HepG2 (cell line): ENCODE data around the gene RNASE8. TPM values are rescaled to one million over a fixed set of nuclear protein-coding genes. Genes with fewer than 3 reads are reported as not detected.
A peak's percentile ranks its signal among the peaks of the same experiment; 100 is the strongest.

Source experiments
- BCLAF1 ChIP-seq: fragments of 450-650 bp; IDR thresholded peaks from 2 replicates; pipeline ENCODE4 v1.6.1; 2017; ENCODE audit warnings: mild to moderate bottlenecking
- CHCHD3 ChIP-seq: sonication (generic); formaldehyde crosslinking; IDR thresholded peaks from 2 replicates; pipeline ENCODE4 v1.8.0; 2022; ENCODE audit warnings: mild to moderate bottlenecking, missing genetic modification reagents, moderate library complexity
- E2F1 ChIP-seq: sonication (generic); formaldehyde crosslinking; IDR thresholded peaks from 2 replicates; pipeline ENCODE4 v1.5.0; 2020; ENCODE audit warnings: missing genetic modification reagents
- HNRNPK ChIP-seq: fragments of 200-400 bp; formaldehyde crosslinking; IDR thresholded peaks from 2 replicates; pipeline ENCODE4 v1.6.1; 2018; ENCODE audit warnings: low read length, low read depth, moderate library complexity, mild to moderate bottlenecking; ENCODE audit not compliant: poor library complexity, severe bottlenecking
- JUNB ChIP-seq: sonication (generic); formaldehyde crosslinking; IDR thresholded peaks from 2 replicates; pipeline ENCODE4 v1.8.0; 2022; ENCODE audit warnings: missing genetic modification reagents, mild to moderate bottlenecking, borderline replicate concordance
- NBN ChIP-seq: fragments of 450-650 bp; conservative IDR thresholded peaks from 2 replicates; pipeline ENCODE4 v1.6.1; 2017
- NFE2L1 ChIP-seq: sonication (generic); formaldehyde crosslinking; IDR thresholded peaks from 2 replicates; pipeline ENCODE4 v1.4.0; 2020; ENCODE audit warnings: missing genetic modification reagents, mild to moderate bottlenecking, borderline replicate concordance
- NPAS2 ChIP-seq: sonication (generic); formaldehyde crosslinking; IDR thresholded peaks from 2 replicates; pipeline ENCODE4 v1.8.0; 2022; ENCODE audit warnings: mild to moderate bottlenecking, missing genetic modification reagents, borderline replicate concordance
- POGK ChIP-seq: sonication (generic); formaldehyde crosslinking; conservative IDR thresholded peaks from 2 replicates; pipeline ENCODE4 v1.8.0; 2022; ENCODE audit warnings: mild to moderate bottlenecking, moderate library complexity, missing genetic modification reagents
- RBAK ChIP-seq: sonication (generic); formaldehyde crosslinking; IDR thresholded peaks from 2 replicates; pipeline ENCODE4 v1.5.1; 2020; ENCODE audit warnings: mild to moderate bottlenecking, missing genetic modification reagents
- SMAD9 ChIP-seq: sonication (generic); formaldehyde crosslinking; IDR thresholded peaks from 2 replicates; pipeline ENCODE4 v1.5.1; 2020; ENCODE audit warnings: mild to moderate bottlenecking, missing genetic modification reagents
- SOX13 ChIP-seq, 3 experiments: fragments of 450-650 bp in 1 of 3; sonication (generic) in 1 of 3; formaldehyde crosslinking in 1 of 3; IDR thresholded peaks in 2 of 3; conservative IDR thresholded peaks in 1 of 3; 2 replicates each; pipeline versions ENCODE4 v1.5.0 to v1.6.1; 2016 to 2020; ENCODE audit warnings: antibody characterized with exemption in 1 of 3, mild to moderate bottlenecking in 1 of 3, missing compliant biosample characterization in 1 of 3, missing genetic modification reagents in 1 of 3, moderate library complexity in 1 of 3
- USF2 ChIP-seq, 2 experiments: sonication (generic) in 1 of 2; formaldehyde crosslinking in 1 of 2; IDR thresholded peaks; 2 replicates each; pipeline versions ENCODE4 v1.5.1 to v1.6.1; 2011 to 2020; ENCODE audit warnings: borderline replicate concordance in 1 of 2, low read depth in 1 of 2, low read length in 1 of 2, mild to moderate bottlenecking in 1 of 2, missing genetic modification reagents in 1 of 2, moderate library complexity in 1 of 2
- ZNF121 ChIP-seq: sonication (generic); formaldehyde crosslinking; IDR thresholded peaks from 2 replicates; pipeline ENCODE4 v1.5.0; 2020; ENCODE audit warnings: mild to moderate bottlenecking, missing genetic modification reagents
- ZNF556 ChIP-seq: sonication (generic); formaldehyde crosslinking; IDR thresholded peaks from 2 replicates; pipeline ENCODE4 v1.4.0; 2020; ENCODE audit warnings: mild to moderate bottlenecking, missing genetic modification reagents, borderline replicate concordance
- ZNF615 ChIP-seq: sonication (generic); formaldehyde crosslinking; IDR thresholded peaks from 2 replicates; pipeline ENCODE4 v1.5.0; 2020; ENCODE audit warnings: mild to moderate bottlenecking, missing genetic modification reagents, borderline replicate concordance
- ZNF7 ChIP-seq: IDR thresholded peaks from 2 replicates; pipeline ENCODE4 v1.6.1; 2016; ENCODE audit warnings: missing biosample characterization, missing genetic modification reagents
- polyA plus RNA-seq, 8 experiments: library from polyadenylated mRNA; depleted of rRNA in 3 of 8; stranded (reverse) in 7 of 8; unstranded in 1 of 8; fragments of >200 nt; fragmentation: Illumina TruSeq in 4 of 8; extraction: Trizol in 4 of 8; gene quantifications; 2 replicates each; pipeline versions ENCODE4 v1.2.1 to v1.2.3, GENCODE V29; 2011 to 2016; ENCODE audit warnings: low read depth in 4 of 8, missing spikeins in 1 of 8, mixed read lengths in 1 of 8; ENCODE audit not compliant: insufficient read depth in 1 of 8
- total RNA-seq, 5 experiments: library from RNA; depleted of rRNA; stranded (reverse); fragments of >200 nt; fragmentation: Illumina TruSeq; extraction: Trizol; gene quantifications; 2 replicates each; pipeline ENCODE4 v1.2.3, GENCODE V29; 2016; ENCODE audit warnings: low read depth in 1 of 5

RNASE8 gene
- total and polyA plus RNA-seq, 2 of the 13 experiments (the other 11 are each of a cell fraction or from before 2014, with no cell fraction given), result not detected

- no peak for TF ChIP-seq BCLAF1
- no peak for TF ChIP-seq JUNB
- TF ChIP-seq ZNF7 (CRISPR knock-in tag), result no peak
- TF ChIP-seq SMAD9 (CRISPR knock-in tag), result peak; percentile 29; the same call in 1 of the 2 replicates
- no peak; the same call in 1 of the 2 replicates for TF ChIP-seq ZNF121 (CRISPR knock-in tag)
- TF ChIP-seq ZNF556, result peak; percentile 87
- no peak for TF ChIP-seq CHCHD3 (CRISPR knock-in tag)
- TF ChIP-seq HNRNPK, result peak; percentile 38
- TF ChIP-seq NFE2L1 (CRISPR knock-in tag), result no peak
- peak; percentile 15; the same call in 1 of the 2 replicates for TF ChIP-seq SOX13 (IDR thresholded peaks at IDR 0.05)
- no peak for TF ChIP-seq SOX13 (CRISPR knock-in tag; conservative IDR thresholded peaks at IDR 0.05 in 1 of 2, IDR thresholded peaks at IDR 0.05 in 1 of 2)
- TF ChIP-seq POGK (CRISPR knock-in tag), result no peak
- no peak for TF ChIP-seq USF2 (IDR thresholded peaks at IDR 0.05; ENCODE audit: low read depth, low read length)
- no peak; the same call in 1 of the 2 replicates for TF ChIP-seq USF2 (CRISPR knock-in tag; IDR thresholded peaks at IDR 0.05; ENCODE audit: borderline replicate concordance)
- 0 out of 2 replicates have a peak, but pooled peaks have one; percentile 30 for TF ChIP-seq E2F1 (CRISPR knock-in tag)
- no peak for TF ChIP-seq NBN
- TF ChIP-seq ZNF615 (CRISPR knock-in tag), result no peak
- peak; percentile 93 for TF ChIP-seq NPAS2
- no peak; the same call in 1 of the 2 replicates for TF ChIP-seq RBAK (CRISPR knock-in tag)
These were observed 13.1 kb downstream of the RNASE8 start (continued) for GRCh38 chr14:21070610-21071224.
